Measurements from ENCODE around the gene CHKB. TPM values are rescaled to one million over a fixed set of nuclear protein-coding genes. Genes with fewer than 3 reads are reported as not detected.

CHKB gene
- total RNA-seq, 1 donor from 2014 or later, result 37.8 TPM

DNA sequence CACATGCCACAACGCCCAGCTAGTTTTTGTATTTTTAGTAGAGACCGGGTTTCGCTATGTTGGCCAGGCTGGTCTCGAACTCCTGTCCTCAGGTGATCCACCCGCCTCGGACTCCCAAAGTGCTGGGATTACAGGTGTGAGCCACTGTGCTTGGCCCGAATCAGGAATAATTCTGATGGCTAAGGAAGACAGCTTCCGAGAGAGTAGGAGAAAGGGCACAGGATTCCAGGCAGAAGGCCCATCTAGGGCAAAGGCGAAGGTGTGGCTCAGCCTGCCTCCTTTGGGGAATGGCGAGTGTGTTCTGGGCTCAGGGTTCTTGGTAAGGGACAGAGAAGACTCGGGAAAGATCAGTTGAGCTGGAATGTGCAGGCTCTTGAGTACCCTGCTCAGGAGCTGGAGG lies 18.4 kb downstream of the CHKB start:
- intact Hi-C loops (cut with DNase I), result no loop called here
- ATAC-seq (no peak), DNase-seq (ENCODE audit: missing footprints) (no peak)

DNA sequence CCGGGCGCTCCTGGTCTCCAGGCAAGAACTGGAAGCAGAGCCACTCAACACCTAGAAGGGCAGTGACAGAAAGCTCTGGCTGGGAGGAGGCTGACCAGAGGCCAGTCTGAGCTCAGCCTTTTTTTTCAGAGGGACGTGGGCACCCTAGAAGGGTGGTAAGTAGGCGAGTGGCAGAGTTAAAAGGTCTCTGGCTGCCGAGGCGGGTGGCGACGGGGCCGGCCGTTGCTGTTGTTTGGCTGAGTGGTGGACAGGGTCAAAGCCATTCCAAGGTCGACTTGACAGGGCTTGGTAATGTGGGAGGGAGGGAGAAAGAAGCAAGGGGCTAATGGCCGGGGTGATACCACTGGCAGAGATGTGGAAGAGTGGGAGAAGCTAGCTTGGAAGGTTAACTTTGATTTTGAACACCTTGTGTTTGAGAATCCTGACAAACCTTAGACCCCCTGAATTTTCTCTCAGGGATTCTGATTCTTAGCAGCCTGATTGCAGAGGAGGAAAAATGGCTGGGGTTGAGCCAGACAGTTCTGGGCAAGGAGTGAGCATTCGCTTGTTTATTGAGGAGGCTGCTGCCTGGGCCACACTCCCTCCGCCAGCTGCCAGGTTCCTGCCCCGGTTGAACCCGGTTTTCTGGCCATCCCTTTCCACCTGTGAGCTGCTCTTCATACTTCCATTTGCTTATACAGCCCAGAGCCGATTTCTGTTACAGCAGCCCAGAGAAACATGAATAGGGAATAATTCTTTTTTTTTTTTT lies 19.1 kb downstream of the CHKB start:
- intact Hi-C loops (cut with DNase I), result loop anchor here (1.0 kb wide), 1 partner anchor 15 kb away; the partner anchor contains the start of gene CPT1B

DNA sequence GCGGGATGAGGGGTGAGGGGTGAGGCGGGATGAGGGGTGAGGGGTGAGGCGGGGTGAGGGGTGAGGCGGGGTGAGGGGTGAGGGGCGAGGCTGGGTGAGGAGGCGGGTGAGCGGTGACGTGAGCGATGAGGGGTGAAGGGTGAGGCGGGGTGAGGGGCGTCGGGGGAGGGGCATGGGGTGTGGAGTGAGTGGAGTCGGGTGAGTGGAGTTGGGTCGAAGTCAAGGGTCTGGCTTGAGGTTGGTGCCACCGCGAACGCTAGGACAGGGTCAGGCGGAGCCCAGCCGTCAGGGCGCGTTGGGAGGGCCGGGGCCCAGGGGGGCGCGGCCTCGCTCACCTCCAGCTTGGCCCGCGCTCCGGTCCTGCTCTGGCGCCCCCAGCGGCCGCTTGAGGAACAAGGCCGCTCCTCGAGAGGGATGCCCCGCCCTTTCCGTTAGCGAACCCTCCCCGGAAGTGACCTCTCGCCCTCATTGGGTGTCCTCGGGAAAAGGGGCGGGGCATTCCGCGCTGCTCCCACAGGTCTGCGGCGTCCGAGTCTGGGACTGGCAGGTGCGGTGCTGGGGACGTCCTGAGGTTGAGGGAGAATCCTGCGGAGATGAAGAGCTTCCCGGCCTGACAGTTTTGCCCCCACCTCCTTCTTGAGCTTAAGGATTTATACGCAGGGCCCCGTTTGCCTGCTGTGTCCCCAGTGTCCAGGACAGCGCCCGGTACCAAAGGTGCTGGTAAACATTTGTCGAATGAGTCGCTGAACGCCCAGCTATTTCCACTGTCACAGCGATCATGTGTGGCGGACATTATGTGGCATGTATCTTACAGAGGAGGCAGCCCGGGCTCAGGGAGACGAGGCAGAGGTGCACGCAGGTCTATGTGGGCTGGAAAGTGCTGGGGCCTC lies 19.9 kb downstream of the CHKB start, which contains the start of gene SYCE3:
Gene SYCE3 (minus strand): TSS at position 397 of the 890 bp plus-strand sequence. CDS start 6,514 bp downstream, outside the sequence.
- intact Hi-C loops (cut with DNase I), result loop anchor here (1.0 kb wide), 1 partner anchor 16 kb away; the partner anchor contains the start of gene CPT1B
- peak; percentile 99 for DNase-seq (ENCODE audit: missing footprints)
- ATAC-seq, result peak; percentile 97

More for the DNA sequence above, 19.1 kb downstream of the CHKB start:
- ATAC-seq (peak; percentile 32), DNase-seq (ENCODE audit: missing footprints) (no peak)

DNA sequence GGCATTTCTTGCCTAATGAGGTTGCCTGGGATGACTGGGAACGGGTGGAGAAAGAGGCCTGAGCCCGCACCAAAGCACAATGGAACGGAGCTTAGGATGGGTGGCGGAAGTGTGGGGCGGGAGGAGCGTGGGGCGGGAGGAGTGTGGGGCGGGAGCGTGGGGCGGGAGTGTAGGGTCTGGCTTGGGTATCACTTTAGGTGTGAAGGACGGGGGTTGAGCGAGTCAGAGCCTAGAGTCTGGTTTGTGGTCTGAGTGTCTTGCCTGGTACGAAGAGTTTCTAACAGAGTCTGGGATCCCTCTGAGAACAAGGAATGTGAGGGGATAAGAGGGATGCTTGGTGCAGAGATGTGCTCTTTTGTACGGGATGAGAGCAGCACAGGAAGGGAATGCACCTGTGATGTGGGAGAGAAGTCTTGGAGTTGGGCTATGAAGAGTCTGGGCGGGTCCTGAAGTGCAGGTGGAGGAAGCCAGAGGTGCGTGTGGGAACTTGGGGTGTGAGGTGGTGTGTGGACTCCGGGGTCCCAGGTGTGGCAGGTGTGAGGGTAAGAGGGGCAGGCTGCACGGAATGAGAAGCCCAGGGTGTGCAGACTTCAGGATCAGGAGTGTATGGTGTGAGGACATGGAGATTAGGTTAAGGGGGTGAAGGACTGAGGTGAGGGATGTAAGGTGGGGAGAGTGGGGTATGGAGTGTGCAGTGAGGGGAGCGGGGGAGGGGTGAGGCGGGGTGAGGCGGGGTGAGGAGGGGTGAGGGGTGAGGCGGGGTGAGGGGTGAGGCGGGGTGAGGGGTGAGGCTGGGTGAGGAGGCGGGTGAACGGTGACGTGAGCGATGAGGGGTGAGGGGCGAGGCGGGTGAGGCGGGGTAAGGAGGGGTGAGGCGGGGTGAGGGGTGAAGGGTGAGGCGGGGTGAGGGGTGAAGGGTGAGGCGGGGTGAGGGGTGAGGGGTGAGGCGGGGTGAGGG lies 21.0 kb downstream of the CHKB start:
- DNase-seq (ENCODE audit: missing footprints) (no peak), ATAC-seq (no peak)
- intact Hi-C loops (cut with DNase I), result no loop called here

DNA sequence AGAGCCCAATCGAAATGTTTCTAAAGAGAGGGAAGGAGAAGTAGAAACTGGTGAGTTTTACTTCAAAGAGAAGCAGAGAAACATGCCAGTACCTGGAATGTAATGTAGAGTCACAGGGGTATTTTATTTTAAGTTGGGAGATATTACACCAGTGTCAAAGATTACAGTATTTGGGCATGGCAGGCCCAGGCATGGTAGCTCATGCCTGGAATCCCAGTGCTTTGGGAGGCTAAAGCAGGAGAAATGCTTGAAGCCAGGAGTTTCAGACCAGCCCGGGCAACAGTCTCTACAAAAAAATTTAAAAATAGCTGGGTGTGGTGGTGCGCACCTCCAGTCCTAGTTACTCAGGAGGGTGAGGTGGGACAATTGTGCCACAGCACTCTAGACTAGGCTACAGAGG lies 22.6 kb downstream of the CHKB start:
- intact Hi-C loops (cut with DNase I), result no loop called here
- DNase-seq (ENCODE audit: missing footprints) (no peak), ATAC-seq (no peak)

DNA sequence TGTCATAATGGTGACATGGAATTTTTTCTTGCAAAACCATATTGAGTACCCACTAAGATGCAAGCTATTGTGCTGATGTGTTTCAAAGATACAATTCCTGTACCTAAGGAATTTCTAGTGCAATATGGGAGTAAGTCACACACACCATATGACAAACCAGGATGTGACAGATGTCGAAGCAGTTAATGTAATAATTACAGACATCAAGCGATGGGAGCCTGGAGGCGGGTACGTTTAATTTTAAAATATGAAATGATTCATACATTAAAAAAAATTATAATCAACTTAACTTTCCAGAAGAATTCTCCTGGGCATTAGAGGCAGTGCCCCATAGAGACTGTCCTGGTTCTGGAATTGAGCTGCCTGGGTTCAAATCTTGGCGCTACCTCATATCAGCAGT lies 25.9 kb downstream of the CHKB start:
- ATAC-seq (no peak), DNase-seq (ENCODE audit: missing footprints) (no peak)
- intact Hi-C loops (cut with DNase I), result no loop called here

DNA sequence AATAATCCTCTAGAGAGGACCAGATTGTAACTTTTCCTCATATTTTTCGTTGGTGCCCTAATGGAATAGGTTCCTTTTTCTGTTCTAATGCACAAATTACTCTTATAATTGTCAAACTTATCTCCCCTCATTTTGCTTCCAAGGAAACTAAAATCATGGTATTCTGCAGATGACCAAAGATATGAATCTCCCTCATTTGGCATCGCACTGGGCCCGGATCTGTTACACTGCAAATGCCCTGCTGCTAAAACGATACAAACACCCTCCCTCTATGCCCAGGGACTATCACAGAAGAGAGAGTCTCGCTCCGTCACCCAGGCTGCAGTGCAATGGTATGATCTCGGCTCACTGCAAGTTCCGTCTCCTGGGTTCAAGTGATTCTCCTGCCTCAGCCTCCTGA lies 29.3 kb downstream of the CHKB start:
- ATAC-seq, result no peak
- no peak for DNase-seq (ENCODE audit: missing footprints)
- intact Hi-C loops (cut with DNase I), result no loop called here

DNA sequence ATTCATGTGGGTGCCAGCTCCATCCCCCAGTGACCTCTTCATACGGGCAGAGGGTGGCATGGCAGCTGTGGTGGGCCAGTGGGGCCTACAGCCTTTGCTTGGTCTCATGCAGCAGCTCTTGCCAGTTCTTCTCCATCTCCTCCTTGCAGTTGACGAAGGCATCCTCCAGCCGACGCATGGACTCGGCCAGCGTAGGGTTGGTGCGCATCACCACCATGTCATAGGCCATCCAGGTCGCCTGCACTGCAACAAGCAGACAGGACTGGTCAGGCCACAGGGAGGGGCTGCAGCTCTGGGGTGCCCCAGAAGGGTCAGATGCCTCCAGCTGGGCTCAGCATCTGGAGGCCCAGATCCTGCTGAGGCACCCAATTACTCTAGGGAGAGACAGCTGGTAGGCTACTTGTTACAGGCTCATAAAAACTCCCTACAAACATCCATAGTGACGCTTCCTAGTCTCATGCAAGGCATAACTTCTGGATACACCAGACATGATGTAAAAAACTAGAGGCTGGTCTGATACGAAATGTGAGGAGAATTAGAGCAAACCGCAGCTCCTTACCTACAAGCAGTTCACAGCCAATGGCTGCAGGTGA lies 31.4 kb downstream of the CHKB start:
- intact Hi-C loops (cut with DNase I), result no loop called here
- ATAC-seq (no peak), DNase-seq (ENCODE audit: missing footprints) (no peak)

DNA sequence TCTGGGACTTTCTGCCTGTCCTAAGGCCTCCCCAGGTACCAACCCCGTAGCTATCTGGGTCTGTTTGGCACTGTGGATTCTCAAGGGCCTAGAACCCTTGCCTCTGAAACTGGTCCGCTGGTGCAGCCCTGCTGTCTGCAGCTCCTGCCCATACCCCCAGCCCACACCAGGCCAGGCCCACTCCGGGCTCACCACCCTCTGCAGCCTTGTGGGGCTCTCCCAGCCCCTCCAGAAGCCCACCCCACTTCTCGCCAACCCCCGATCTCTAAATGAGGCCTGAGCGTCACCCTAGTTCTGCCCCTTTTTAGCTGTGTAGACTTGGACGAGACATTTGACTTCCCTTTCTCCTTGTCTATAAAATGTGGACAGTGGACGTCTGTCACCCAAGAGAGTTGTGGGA lies 32.3 kb downstream of the CHKB start:
- DNase-seq (ENCODE audit: missing footprints) (no peak), ATAC-seq (no peak)
- intact Hi-C loops (cut with DNase I), result no loop called here

DNA sequence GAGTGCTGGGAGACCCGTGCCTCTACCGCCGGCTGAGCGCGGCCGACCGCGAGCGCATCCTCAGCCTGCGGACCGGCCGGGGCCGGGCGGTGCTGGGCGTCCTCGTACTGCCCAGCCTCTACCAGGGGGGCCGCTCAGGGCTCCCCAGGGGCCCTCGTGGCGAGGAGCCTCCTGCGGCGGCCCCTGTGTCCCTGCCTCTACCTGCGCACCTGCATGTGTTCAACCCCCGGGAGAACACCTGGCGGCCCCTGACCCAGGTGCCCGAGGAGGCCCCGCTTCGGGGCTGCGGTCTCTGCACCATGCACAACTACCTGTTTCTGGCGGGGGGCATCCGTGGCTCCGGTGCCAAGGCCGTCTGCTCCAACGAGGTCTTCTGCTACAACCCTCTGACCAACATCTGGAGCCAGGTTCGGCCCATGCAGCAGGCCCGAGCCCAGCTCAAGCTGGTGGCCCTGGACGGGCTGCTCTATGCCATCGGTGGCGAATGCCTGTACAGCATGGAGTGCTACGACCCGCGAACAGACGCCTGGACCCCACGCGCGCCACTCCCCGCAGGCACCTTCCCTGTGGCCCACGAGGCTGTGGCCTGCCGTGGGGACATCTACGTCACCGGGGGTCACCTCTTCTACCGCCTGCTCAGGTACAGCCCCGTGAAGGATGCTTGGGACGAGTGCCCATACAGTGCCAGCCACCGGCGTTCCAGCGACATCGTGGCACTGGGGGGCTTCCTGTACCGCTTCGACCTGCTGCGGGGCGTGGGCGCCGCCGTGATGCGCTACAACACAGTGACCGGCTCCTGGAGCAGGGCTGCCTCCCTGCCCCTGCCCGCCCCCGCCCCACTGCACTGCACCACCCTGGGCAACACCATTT lies 33.5 kb downstream of the CHKB start:
- no peak for ATAC-seq
- DNase-seq (ENCODE audit: missing footprints), result no peak
- intact Hi-C loops (cut with DNase I), result loop anchor here (5.0 kb wide), 1 partner anchor 63 kb away; no protein-coding TSS in a partner anchor

DNA sequence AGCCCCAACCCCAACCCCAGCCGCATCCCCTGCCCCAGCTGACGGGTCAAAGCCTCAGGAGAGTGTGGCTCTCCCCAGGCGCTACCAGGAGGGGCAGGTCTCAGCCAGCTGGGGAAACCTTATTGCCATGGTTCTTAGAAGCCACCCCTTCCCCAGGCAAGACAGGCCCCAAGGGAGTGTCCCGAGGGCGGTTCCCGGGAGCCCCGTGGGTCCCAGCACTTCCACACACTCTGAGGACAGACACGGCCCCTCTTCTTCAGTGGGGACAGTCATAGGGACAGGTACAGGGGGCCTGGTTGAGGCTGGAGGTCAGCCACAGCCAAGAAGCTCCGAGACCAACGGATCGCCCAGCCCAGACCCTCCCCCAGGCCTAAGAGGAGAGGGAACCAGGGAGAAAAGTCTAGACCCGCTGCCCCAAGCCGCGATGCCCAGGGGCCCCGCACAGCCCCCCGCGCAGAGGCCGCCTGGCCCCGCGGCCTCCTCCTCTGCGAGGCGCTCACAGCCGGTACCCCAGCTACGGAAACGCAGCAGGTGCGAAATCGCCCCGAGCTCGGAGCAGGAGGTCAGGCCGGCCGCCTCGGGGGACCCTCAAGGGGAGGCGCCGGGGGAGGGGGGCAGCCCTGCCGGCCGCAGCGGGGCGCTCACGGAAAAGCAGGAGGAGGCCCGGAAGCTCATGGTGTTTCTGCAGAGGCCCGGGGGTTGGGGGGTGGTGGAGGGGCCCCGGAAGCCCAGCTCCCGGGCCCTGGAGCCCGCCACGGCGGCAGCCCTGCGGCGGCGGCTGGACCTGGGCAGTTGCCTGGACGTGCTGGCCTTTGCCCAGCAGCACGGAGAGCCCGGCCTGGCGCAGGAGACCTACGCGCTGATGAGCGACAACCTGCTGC lies 34.4 kb downstream of the CHKB start:
- DNase-seq (ENCODE audit: missing footprints) (no peak), ATAC-seq (no peak)
- intact Hi-C loops (cut with DNase I), result loop anchor here (5.0 kb wide), 1 partner anchor 64 kb away; no protein-coding TSS in a partner anchor

DNA sequence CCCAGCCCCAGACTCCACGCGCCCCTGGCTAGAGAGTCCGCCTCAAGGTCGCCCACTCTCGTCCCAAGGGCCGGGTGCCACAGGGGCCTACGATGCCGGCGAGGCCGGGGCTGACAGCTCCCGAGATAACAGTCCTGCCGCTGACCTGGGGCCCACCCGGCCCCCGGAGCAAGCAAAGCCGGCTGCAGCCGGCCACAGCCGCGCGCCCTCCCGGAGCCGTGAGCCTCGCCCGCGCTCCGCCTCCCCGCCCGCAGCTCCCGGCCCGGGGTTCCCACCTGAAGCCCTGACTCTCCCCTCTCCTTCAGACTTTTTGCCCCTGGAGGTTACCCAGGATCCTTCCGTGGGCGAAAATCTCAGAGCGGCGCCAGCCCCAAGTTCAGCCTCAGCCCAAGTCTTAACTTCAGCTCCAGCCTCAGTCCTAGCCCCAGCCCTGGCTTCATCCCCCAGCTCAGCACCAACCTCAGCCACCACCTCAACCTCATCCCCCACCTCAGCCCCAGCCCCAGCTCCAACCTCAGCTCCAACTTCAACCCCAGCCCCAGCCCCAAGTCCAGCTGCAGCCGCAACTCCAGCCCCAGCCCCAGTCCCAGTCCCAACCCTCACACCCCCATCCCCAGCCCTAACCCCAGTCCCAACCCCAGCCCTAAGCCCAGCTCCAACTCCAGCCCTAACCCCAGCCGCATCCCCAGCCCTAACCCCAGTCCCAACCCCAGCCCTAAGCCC lies 35.2 kb downstream of the CHKB start:
- no peak for DNase-seq (ENCODE audit: missing footprints)
- intact Hi-C loops (cut with DNase I), result loop anchor here (5.0 kb wide), 1 partner anchor 65 kb away; no protein-coding TSS in a partner anchor
- no peak for ATAC-seq

DNA sequence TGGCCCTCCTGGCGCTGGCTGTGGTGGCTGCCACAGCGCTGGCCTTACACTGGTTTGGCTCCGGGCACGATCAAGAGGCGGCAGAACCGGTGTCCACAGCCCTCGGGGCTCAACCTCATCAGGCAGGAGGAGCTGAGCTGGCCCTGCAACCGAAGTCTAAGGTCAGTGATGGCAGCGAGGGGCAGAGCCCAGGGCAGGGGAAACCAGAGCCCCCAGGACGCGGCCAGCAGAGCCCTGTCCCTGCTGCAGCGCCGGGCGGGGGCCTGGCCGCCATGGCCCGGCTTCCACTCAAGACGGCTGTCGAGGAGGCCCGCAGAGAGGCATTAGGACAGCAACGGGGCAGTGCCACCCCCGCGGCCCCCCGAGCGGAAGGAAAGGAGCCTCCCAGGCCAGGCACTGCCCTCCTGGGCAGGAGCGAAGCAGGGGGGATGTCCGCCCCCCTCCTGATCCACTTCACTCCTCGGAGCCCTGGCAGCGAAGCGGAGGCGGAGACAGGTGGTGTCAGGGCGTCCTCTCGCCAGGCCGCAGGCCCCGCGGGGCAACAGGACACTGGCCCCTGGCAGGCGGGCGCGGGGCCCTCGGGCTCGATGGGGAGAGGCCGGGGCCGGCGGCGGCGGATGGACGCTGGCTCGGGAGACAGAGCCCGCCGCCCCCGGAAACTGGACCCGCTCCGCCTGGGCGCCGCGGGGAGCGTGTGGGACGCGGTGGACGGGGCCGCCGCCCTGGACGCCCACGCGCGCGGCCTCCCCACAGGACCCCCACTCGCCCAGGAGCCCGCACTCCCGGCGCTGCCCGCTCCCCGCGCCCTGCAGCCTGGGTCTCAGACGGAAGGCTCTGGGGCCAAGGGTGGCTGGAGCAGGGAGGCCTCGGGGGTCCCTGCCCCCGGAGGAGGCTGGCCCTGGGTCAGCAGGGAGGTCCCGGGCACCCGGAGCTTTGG lies 36.1 kb downstream of the CHKB start:
- intact Hi-C loops (cut with DNase I), result loop anchor here (5.0 kb wide), 1 partner anchor 66 kb away; no protein-coding TSS in a partner anchor
- no peak for ATAC-seq
- no peak for DNase-seq (ENCODE audit: missing footprints)

DNA sequence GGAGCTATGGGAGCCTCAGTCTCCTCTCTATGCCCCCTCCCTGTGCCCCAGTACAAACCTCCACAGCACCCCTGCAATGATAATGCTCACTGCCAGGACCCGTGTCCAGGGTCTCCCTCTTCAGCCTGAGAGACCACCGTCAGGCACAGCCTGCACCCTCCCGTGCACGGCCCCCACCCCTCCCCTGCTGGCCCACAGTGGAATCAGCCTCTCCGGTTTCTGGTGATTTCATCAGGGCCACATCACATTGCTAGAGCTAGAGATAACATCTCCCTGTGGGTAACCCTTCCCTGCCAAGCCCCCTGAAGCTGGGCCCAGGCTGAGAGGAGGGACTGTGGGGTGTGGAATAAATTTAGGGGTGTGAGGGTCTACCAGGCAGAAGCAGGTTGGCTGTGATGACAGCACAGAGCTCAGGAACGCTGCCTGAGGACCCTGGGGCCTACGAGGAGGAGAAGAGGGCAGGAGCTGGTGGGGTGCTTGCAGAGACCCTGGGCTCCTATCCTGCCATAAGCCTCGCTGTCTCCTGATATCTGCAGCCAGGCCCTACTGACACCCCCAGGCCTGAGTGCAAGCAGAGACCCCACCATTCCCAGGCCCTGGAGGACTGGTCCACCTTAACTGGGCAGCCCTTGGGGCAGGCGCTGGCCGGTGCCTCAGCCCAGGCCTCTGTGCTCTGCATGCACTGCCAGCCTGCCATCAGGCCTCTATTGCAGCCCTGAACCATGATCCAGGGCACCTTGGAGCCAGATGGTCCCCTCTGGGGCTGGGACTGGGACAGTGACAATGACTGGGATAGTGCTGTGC lies 36.9 kb downstream of the CHKB start, which contains the start of gene KLHDC7B:
Gene KLHDC7B (plus strand): TSS at position 378 of the 804 bp plus-strand sequence. CDS start 345 bp downstream, at position 723.
- DNase-seq (ENCODE audit: missing footprints), result no peak
- no peak for ATAC-seq

More for the DNA sequence above, 36.9 kb downstream of the CHKB start, which contains the start of gene KLHDC7B:
- intact Hi-C loops (cut with DNase I), result loop anchor here (5.0 kb wide), 1 partner anchor 67 kb away; no protein-coding TSS in a partner anchor

Measured in Right ventricle myocardium inferior (tissue), 1 donor.